NCI-H524 treated with DMSO at 0.1 percent for 48 hours (cell line): ENCODE measurements around the gene APOA4.

Experiments used
- DNase-seq: peaks from one replicate; lab custom pipeline; 2025; lab: John Stamatoyannopoulos, UW

Gene APOA4

DNA sequence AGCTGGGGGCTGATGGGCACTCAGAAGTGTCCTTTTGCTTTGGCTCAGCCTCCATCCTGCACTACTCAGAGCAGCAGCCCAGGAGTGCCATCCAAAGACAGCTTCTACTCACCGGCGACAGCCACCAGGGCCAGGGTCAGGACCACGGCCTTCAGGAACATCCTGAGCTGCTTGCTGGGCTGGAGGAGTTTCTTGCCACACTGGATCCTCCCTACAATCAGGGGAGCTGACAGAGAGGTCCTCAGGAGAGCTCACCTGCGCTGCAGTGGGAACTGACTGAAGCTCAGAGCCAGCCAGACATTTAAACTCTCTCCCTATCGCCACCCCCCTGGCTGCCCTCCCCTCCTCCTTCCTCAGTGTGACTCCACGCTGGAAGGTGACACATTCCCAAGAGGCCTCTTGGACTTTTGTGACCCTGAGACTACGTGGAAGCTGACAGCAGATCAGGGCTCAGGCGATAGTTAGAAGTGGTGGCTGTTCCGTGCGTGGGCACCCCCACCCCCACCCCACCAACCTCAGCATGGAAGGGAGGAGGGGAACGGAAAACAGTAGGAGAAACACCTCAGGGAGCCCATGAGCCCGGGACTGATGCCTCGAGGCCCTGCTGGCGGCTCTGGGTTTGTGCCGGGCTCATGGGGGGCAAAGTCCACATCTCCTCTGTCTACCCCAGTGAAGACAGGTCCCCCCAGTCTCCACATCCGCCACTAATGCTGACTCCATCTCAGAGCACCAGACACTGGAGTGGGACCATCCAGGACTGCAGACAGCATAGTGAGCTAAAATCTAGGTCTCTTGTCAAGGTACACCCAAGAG, at the start of gene APOA4:
APOA4 (minus strand) TSS at position 274 of the 813 bp plus-strand sequence; CDS start at position 161, 113 bp downstream.
- no peak for DNase-seq

DNA sequence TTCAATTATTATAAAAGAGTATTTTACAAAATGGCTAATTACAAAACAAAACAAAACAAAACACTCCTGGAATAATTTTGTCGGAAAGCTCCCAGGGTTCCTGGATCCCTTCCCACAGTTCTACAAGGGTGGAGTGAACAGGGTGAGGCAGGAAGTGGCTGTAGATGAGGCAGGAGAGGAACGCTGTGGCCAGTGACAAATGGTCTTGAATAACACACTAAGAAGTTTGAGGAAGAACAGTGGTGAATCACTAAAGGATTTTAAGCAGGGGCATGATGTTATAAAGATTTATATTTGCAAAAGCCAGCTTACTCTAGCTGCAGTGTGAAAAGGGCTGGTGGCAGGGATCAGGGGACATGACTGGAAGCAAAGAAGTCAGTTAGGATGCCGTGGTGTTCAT, 48.1 kb upstream of the APOA4 start:
- no peak for DNase-seq

DNA sequence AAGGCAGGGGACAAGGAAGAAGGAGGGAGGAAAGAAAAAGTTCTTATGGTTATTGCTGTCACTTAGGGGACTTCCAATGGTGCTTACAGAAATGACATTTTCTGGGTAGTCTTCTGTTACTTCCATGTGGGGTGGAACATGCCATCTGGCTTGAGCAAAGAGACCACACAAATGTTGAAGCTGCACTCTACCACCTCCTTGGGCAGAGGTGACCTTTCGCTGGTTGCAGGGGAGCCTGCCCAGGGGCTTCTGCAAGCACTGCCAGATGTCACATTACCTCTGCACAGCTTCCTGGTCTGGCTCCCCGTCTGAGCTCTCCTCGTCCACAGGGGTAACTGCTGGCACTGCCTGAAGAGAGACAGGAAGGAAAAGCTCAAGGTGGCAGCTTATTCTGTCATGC, 47.0 kb upstream of the APOA4 start:
- no peak for DNase-seq

DNA sequence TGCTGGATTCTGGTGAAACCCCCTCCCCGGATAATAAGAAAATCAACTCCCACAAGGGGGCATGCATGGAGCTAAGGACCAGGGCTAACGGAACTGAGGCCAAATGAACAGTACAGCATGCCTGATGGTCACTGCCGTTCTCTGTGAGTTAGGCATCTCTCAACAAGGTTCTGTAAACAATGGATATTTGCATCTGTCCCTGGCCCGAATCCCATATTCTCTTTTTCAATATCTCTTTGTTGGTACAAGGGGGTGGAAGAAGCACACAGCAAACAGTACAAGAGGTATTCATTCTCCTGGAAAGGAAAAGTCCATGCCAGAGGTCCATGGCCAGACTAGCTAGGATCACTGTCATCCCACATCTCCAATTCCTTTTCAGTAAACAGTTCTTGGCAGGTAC, 46.5 kb upstream of the APOA4 start:
- no peak for DNase-seq

DNA sequence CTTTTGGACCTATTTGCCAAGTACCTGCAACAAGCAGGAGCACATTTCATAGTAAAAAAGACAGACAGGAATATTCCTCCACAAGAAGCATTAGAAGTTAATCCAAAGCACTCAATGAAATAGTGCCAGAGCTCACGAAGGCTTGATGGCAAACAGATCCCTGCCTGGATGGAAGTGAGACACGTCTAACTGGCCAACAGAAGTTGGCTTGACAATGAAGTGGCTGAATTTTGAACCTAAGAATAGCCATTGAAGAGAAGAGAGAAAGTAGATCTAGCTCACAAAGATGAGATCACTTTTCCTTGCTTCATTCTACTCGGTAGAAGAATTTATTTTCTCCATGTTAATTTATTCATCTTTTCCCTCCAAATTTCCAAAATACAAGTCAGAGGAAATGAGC, 45.0 kb upstream of the APOA4 start:
- no peak for DNase-seq

DNA sequence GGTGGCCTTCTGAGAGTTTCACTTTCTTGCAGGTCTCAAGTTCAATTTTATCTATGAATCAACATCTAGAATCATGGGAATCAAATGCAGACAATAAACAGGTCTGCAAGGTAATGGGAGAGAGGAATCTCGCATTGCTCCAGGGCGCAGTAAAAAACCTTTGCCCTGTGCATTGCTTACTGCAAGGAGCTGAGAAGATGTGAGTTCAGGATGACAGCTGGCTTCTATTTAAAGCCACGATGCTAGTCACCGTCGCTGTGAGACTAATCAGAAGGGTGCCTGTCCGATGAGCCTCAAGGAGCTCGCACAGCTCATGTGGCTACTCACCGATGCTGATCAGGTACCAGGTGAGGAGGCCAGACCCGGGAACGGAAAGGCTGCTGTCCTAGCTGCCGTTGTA, 44.5 kb upstream of the APOA4 start:
- DNase-seq, result no peak

DNA sequence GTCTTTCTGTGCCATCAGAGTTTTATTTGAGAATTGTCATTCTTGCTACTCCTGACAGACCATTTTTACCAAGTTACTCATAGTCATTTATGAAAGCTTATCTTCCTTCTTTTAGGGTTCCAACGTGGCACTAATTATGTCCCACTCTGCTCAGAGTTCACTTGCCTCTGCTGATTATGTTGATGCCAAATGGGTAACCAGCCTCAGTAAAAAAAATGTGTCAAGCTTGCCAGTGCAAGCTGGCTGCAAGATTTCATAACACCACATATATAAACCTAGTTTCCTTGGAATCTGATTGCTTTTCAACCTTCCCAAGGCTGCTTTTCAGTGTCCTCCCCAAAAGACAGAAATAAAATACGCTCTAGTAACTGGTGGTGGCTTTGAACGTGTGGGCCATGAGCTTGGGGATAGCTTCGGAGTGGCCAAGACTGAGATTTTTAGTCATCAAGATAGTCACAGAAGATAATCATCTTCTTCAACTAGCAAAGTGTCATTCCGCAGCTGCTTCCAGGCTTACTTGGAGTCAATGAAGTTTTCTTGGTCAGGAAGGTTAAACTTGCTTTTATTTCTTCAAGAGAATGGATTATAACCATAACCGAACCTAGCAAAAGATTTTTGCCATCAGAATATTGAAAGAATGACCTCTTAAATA, 43.8 kb upstream of the APOA4 start:
- no peak for DNase-seq

DNA sequence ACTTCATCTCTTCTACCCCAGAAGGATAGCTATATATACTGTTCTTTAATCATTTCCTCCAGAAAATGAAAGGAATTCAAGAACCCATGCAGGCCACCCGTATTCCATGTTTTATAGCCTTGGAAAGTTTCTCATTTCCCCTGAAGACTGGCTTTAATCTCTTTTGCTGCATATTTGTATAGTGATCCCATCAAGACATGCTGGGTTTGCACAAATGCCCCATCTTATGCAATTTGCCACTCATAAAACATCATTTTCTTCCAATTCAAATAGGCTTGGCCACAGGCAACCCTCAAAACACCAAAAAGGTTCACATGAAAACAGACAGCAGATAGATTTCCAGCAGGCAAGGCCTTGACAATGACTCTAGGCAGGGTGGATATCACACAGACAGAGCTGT, 42.6 kb upstream of the APOA4 start:
- DNase-seq, result no peak

DNA sequence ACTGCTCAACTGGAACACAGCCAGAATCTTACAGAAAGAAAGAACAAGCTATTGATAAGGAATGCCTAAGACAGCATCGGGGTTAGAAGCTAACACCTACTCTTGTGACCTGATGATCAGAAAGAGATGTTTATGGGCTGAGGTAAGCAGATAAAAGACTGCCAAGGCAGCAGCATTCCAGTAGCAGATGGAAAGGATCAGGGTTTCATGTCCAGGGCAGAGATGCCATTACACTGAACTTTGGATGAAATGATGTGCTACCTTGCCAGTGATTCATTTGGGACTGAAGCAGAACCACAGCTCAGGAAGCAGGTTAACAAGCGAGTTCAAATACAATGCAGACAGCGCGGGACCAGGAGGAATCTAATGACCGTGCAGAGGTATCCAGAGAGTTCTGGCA, 41.4 kb upstream of the APOA4 start:
- DNase-seq, result no peak

DNA sequence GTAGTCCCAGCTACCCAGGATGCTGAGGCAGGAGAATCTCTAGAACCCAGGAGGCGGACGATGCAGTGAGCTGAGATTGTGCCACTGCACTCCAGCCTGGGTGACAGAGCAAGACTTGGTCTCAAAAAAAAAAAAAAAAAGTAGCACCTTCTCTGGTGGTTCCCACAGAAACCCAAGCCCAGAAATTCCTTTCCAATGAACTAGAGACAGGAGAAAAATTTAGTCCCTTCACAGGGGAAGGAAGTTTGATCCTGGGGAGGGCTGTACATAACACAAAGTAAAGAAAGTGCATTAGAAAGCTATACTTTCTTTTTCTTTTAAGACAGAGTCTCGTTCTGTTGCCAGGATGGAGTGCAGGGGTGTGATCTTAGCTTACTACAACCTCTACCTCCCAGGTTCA, 39.8 kb upstream of the APOA4 start:
- no peak for DNase-seq

DNA sequence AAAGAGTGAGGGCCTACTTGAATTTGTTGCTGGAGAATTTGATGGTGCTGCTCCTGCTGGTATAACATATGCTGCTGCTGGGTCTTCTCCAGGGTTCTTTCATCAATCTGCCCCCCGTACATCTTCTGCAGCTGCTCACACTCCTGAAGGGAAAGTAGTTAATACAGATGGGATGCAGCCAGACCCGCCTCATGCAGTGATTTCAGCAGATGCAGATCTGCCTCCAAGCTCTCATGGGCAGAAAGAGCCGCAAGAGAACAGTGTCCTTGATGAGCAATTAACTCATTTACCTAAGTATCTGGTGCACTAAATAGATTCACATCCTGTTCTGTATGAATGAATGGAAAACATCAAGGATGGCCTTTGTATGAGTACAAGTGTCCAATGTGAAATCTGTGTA, 39.1 kb upstream of the APOA4 start:
- no peak for DNase-seq

DNA sequence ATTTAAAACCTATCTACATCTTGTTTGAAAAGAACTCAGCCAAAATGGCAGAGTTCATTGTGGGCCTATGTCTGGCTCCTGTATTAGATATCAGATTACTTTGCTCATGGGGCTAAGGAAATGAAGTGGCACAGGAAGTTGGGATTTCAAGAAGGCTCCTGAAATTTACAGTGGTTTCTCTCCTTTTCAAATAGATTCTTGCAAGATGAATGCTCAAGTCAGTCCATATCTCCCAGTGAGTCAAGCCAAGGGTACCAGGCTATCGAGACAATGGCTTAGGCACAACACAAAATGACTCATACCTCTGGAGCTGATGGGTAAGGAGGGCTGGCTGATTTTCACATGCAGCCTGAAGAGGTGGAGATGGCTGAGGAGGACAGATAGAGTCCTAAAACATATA, 38.4 kb upstream of the APOA4 start:
- no peak for DNase-seq

DNA sequence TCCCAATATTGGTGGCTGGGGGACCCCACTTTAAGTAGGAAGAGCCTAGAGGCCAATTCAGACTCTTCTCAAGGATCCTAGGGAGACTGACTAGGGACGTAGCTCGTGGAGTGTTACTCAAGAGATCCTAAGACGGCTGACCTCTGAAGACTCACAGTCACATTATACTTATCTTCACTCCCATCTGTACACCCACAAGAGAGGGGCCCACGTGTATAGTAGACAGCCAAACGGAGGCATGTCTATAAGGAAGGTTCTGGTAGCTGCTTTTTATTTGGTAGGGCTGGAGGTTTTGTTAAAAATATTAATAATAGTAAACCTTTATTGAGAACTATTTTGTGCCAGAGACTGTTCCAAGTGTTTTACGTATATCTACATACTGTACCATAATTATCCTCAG, 37.2 kb upstream of the APOA4 start:
- no peak for DNase-seq

DNA sequence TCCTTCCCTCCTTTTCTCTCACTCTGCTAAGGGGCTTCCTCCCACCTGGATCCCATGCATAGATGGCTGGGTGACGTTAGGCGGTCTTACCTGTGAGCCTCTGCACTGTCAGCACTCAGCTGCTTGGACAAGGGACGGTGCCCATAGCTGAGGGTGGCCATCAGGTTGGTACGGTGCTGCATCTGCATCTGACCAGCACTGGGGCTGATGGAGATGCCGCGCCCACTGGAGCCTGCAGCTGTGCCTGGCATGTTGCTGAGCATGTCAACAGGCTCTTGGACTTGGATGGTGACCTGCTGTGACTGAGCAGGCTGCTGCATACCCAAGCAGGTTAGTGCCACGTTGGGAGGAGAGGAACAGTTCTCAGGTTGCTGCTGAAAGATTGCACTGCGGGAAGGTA, 36.1 kb upstream of the APOA4 start:
- no peak for DNase-seq

DNA sequence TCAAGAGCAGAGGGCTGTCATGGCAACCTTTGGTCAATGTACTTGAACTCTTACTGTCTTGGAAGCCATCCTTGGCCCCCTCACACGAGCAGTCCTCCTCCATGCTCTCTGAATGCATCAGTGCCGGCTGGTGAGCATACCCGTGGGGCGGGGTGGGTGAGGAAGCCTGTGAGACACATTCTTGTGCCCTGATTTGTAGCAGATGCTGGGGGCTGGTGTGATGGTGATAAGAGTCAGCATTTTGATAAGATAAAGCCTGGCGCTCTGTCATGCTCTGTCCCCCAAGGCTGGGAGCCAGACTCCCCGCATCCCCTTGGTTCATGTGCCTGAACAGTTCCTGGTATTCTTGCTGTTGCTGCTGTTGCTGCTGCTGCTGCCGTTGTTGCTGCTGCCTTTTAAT, 34.8 kb upstream of the APOA4 start:
- no peak for DNase-seq

DNA sequence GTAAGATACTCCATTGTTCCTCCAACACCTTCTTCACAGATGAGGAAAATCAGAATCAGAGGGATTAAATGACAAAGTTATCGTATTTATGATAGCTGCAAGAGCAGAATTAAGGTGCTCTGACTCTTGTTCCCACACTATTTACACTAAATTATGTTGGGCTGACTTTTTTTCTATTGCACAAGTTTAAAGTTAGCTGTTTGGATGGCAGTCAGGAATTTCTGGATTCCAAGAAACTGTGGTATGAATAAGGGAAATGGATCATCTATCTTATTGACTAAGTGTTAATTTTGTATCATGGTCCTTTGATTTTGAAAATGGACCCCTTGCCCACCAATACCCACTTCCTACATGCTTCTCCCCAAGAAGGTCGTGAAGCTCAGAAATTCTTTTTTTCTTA, 34.2 kb upstream of the APOA4 start:
- no peak for DNase-seq

DNA sequence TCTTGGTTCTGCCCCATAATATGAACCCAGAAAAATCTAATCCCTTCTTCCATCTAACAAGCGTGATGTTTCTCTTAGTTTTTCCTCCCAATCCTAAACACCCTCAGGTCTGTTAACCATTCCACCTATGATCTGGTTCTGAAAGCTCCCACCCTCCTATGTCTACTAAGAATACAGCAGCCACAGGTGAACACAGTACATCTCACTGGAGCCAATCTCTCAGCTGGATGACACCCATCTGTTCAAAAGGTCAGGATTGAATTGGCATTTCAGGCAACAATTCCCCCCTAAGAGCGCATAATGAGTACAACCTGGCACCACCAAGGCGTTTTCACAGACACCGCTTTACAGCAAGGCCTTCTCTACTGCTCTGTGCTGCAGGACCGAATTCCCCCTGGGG, 33.3 kb upstream of the APOA4 start:
- no peak for DNase-seq

DNA sequence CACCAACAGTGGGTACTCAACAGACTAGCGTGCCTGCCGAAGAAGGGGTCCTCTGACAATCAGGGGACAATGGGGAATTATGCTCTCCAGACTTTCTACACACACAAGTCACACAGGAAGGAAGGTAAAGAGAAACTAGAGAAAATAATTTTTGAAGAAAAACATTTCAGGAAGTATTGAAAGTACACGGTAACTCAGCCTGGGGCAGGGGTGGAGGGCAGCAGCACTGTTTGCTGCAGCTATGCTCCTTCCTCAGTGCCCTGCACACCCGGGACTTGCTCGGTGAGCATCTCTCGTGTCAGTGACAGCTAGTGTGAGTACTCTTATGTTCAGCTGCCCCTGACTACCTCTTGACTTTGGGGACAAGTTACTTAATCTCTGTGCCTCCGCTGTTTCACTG, 32.3 kb upstream of the APOA4 start:
- DNase-seq, result no peak

DNA sequence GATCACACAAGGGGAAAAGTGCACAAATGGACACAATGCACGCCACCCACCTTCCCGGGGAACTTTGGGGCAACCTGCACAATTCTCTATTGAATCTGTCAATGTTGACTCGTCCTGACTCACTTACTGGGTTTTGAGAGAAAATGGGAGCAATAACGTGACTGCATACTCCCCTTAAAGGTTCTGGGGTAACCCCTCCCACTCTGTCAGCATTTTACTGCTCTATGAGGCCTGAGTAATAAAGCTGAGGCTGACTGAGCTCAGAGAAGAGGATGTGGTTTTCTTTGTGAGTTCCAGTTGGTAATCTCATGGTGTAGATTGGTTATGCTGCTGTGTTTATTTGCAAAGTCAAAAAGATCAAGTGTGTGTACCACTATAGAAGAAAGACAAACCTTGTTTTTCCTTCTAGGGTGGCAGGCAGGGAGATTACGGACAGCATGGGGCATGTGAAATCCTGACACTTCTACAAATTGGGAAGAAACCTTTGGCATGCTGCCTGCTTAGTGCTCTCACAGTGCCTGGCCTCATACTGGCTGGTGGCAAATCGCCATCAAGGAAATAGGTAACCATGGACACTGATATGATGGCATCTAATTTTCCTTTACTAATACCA, 30.5 kb upstream of the APOA4 start:
- DNase-seq, result no peak

DNA sequence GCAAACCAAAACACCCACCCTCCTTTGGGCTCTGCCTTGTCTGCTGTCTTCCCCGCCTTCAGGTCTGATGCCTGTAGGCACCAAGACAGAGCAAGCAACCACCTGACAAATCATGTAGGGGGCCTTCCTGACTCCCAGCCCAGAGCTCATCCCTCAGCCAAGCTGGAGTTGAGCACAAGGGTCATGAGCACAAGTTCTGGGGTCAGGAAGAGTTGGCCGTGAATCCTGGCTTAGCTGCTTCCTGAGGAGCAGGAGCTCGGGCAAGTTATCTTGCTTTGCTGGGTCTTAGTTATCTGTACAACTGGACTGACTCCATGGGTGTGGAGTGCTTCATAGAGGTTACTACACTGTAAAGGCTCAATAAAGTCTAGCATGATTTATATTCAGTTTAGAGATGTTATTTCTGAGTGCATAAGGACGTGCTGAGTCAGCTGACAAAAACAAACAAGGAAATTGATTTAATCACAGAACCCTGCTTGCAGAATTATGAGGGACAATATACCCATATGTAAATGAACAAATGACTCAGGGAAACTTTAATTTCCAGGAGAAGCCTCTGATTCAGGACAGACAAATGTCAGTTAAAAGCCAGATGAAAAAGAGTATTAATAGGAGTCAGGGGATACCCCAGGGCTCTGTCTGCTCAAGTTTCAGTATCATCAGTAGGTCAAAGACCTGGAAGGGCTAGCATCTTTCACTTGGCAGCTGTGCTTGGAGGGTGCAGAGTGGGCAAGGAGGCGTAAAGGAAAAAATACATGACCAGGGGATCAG, 29.3 kb upstream of the APOA4 start:
- DNase-seq, result no peak

DNA sequence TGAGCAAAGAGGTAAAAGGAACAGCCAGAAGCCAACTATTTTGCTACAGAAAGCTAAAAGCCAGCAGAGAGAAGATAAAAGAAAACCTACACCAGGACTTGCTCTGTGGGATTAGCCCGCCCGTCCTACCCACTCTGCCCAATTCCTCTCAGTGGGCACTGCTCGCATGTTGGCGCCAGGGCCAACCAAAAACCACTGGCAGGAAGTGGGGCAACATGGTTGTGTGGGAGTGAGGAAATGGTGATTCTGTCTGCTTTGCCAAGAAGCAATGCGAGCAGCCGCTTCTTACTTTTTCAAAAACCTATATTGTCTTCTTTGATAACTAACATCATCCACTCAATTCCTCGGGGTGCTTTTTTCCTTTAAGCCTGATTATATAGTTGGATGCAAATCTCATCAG, 28.5 kb upstream of the APOA4 start:
- no peak for DNase-seq

DNA sequence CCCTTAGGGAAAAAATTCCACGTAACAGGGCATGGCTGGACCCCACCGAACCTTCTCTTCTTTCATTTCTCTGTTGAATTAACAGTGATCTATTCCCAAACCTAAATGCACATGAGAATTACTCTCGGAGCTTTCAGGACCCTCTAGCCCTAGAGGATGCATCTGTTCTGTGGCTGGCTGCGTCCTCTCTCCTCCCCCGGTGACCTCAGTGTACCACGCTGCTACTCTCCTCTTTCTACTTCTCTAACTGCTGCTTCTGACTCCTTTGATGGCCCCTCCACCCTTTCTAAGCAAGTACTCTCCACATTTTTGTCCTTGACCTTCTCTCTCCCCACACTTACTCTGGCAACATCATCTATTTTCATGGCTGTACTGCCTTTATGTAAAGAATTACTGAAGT, 26.4 kb upstream of the APOA4 start:
- no peak for DNase-seq

DNA sequence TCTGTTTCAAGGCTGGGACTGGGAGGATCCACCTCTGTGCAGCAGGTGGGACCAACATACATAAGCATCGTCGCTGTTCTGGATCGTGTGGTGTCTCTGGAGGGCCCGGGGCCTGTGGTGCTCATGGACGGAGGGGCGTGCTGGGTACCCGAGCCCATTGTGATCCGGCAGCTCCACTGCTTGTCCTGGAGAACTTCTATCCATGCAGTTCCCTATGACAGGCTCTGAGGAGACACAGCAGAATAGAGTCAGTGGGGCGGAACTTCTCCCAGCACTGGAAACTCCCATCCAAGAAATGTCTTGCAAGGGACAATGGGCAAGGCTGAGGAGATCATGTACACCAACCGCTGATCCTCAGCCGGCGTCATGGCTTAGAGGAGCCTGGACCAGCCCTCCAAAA, 26.0 kb upstream of the APOA4 start:
- no peak for DNase-seq
